Measurements from ENCODE around the gene NAPSA. TPM values are rescaled to one million over a fixed set of nuclear protein-coding genes. Genes with fewer than 3 reads are reported as not detected.

Gene NAPSA
- total RNA-seq, 1 donor from 2014 or later = 3.3 TPM

GRCh38 chr19:50383852-50384684, 18.6 kb upstream of the NAPSA start, which contains the start of gene POLD1:
TSS of gene POLD1 (plus strand) at chr19:50384347. CDS start at chr19:50398852, 14,505 bp downstream.
- TF ChIP-seq CTCF (conservative IDR thresholded peaks at IDR 0.05; ENCODE audit: low read depth, low read length) = no peak
- H3K4me3 ChIP-seq (ENCODE audit: low read depth, low read length) = peak within 1 kb of the TSS; percentile 80
- DNase-seq (ENCODE audit: low read depth) = peak; percentile 66

- H3K4me3 ChIP-seq (ENCODE audit: low read depth, low read length) = peak overlapping the region; percentile 80
- no peak for DNase-seq (ENCODE audit: low read depth)
- no peak for TF ChIP-seq CTCF (conservative IDR thresholded peaks at IDR 0.05; ENCODE audit: low read depth, low read length)
These were observed 17.8 kb upstream of the NAPSA start for GRCh38 chr19:50383001-50383851.

- H3K4me3 ChIP-seq (ENCODE audit: low read depth, low read length) = no peak overlapping the region
- no peak for TF ChIP-seq CTCF (conservative IDR thresholded peaks at IDR 0.05; ENCODE audit: low read depth, low read length)
- no peak for DNase-seq (ENCODE audit: low read depth)
These were observed 16.7 kb upstream of the NAPSA start for GRCh38 chr19:50381881-50382729.

GRCh38 chr19:50380751-50381151, 15.3 kb upstream of the NAPSA start:
- no peak overlapping the region for H3K4me3 ChIP-seq (ENCODE audit: low read depth, low read length)
- TF ChIP-seq CTCF (conservative IDR thresholded peaks at IDR 0.05; ENCODE audit: low read depth, low read length) = no peak
- DNase-seq (ENCODE audit: low read depth) = no peak

GRCh38 chr19:50380137-50380536, 14.7 kb upstream of the NAPSA start:
- no peak for DNase-seq (ENCODE audit: low read depth)
- H3K4me3 ChIP-seq (ENCODE audit: low read depth, low read length) = no peak overlapping the region
- no peak for TF ChIP-seq CTCF (conservative IDR thresholded peaks at IDR 0.05; ENCODE audit: low read depth, low read length)

- no peak for DNase-seq (ENCODE audit: low read depth)
- H3K4me3 ChIP-seq (ENCODE audit: low read depth, low read length) = no peak overlapping the region
- TF ChIP-seq CTCF (conservative IDR thresholded peaks at IDR 0.05; ENCODE audit: low read depth, low read length) = no peak
These were observed 14.2 kb upstream of the NAPSA start for GRCh38 chr19:50379602-50380001.
